Thymus (tissue), 11 donors: ENCODE results near the gene FHIT. TPM values are rescaled to one million over a fixed set of nuclear protein-coding genes. Genes with fewer than 3 reads are reported as not detected.

ENCODE experiments used
- DNase-seq, 9 donors: peaks; one replicate each; pipeline ENCODE4 v3.0.0-alpha.2; 2013; ENCODE audit warnings: low spot score in 9 of 9, low read depth in 6 of 9, missing footprints in 1 of 9
- H3K27ac ChIP-seq, 2 donors: one replicate each; pipeline ENCODE4 v1.5.1; 2013; ENCODE audit warnings: control low read depth in 1 of 2, low read depth in 1 of 2, low read length in 1 of 2, mild to moderate bottlenecking in 1 of 2, moderate library complexity in 1 of 2
- H3K27me3 ChIP-seq, 2 donors: one replicate each; pipeline ENCODE4 v1.5.1; 2013; ENCODE audit warnings: low read length in 1 of 2; ENCODE audit not compliant: control insufficient read depth in 2 of 2, insufficient read depth in 1 of 2
- H3K36me3 ChIP-seq, 2 donors: one replicate each; pipeline ENCODE4 v1.5.1; 2013; ENCODE audit warnings: low read length in 1 of 2, mild to moderate bottlenecking in 1 of 2, moderate library complexity in 1 of 2; ENCODE audit not compliant: control insufficient read depth in 2 of 2, insufficient read depth in 2 of 2
- H3K4me1 ChIP-seq, 2 donors: one replicate each; pipeline ENCODE4 v1.5.1; 2013; ENCODE audit warnings: low read length in 2 of 2; ENCODE audit not compliant: control insufficient read depth in 2 of 2, insufficient read depth in 2 of 2
- H3K4me3 ChIP-seq, 2 donors: one replicate each; pipeline ENCODE4 v1.5.1; 2013; ENCODE audit warnings: low read length in 2 of 2, control low read depth in 1 of 2, mild to moderate bottlenecking in 1 of 2
- H3K9me3 ChIP-seq, 2 donors: one replicate each; pipeline ENCODE4 v1.5.1; 2013; ENCODE audit warnings: low read length in 1 of 2, mild to moderate bottlenecking in 1 of 2; ENCODE audit not compliant: control insufficient read depth in 2 of 2, insufficient read depth in 1 of 2
- WGBS: extraction: QIAGEN DNeasy Blood & Tissue Kit; methylation state at CpG from one replicate; pipeline ENCODE4 v1.1.7; 2013; 5-methylcytosine and 5-hydroxymethylcytosine counted together
- polyA plus RNA-seq: library from polyadenylated mRNA; stranded (reverse); fragments of 200-250 nt; gene quantifications from one replicate; pipeline ENCODE4 v1.2.3, GENCODE V29; 2013
- total RNA-seq: library from RNA; stranded (reverse); fragments of 120-200 nt; gene quantifications from one replicate; pipeline ENCODE4 v1.2.4, GENCODE V29; 2013
- donor health status: healthy.

The FHIT gene
- total and polyA plus RNA-seq, 2 donors, result 9.2 to 13.2 TPM

DNA sequence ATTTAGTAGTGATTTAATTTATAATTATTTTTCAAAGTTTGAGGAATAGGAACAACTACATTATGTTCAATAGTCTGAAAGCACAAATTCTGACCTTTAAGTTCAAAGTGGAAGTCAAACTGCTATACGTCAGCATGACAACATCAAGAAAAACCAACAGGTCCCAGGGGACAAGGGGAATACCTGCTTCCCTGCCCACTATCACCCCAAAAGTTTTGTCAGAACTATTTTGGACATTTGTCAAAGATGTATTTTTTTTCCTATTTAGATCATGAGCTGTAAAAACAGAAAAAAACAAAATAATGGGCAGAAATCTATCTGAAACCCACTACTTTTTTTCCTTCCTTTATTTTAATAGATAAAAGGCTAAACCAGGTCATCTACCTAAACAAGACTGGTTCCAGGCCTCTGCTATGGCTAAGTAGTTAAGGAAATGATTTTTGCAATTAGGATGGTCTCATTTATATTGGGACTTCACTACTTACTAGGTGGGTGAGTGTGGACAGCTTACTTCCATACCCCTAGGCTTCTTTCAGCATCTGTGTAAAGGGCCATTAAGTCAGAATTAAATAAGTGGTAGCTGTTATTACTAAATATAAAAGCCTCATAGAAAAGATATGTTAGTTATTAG lies 746.3 kb downstream of the FHIT start:
- no peak for DNase-seq
- Histone ChIP-seq H3K9me3 (no peaks in the 10 kb centered on the region), H3K27me3 (no peaks in the 10 kb centered on the region), H3K36me3 (no peaks in the 10 kb centered on the region), H3K27ac (no peak overlapping the region), H3K4me3 (no peak overlapping the region), H3K4me1 (no peaks in the 10 kb centered on the region)
- WGBS, result 98% methylated on average over 1 of the region's 1 CpG

DNA sequence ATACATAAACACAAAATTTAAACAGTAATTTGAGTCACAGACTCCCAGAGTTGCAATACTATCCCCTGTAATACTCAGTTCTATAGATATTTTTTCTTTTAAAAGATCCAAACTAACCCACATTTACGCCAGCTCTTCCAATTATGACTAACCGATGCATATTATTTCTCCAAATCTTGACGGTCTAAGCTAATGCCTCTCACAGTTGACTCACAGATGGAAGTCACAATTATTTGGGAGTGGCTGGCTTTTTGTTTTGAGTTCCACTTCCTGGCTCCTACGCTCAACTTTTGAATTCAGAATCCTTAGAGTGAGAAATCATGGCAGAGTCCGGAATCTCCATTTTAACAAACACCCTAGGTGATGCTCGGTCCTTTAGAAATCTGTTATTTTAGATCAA lies 749.9 kb downstream of the FHIT start:
- H3K36me3 ChIP-seq, result no peaks in the 10 kb centered on the region
- H3K27ac ChIP-seq, result no peak overlapping the region
- H3K9me3 ChIP-seq, result no peaks in the 10 kb centered on the region
- WGBS, result 97% methylated on average over 6 of the region's 6 CpGs
- H3K4me3 ChIP-seq, result no peak overlapping the region
- H3K4me1 ChIP-seq, result no peaks in the 10 kb centered on the region
- H3K27me3 ChIP-seq, result no peaks in the 10 kb centered on the region
- DNase-seq, result no peak

DNA sequence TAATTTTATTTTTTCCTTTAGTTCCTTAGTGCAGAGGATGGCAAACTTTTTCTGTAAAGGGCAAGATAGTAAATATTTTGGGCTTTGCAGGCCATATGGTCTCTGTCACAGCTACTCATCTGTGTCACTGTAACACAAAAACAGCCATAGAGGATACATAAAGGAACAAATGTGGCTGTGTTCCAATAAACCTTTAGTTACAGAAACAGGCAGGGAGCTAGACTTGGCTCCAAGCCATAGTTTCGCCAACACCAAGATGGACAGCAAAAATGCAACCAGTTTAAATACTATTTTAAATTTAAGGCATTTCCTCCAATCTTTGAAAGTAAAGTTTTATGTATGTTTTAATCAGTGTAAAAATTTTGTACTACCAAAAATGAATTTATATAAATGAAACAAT lies 753.4 kb downstream of the FHIT start:
- Histone ChIP-seq H3K4me1 (no peaks in the 10 kb centered on the region), H3K9me3 (no peaks in the 10 kb centered on the region), H3K27ac (no peak overlapping the region), H3K36me3 (no peaks in the 10 kb centered on the region), H3K4me3 (no peak overlapping the region), H3K27me3 (no peaks in the 10 kb centered on the region)
- DNase-seq, result no peak
- WGBS, result 95% methylated on average over 1 of the region's 1 CpG

DNA sequence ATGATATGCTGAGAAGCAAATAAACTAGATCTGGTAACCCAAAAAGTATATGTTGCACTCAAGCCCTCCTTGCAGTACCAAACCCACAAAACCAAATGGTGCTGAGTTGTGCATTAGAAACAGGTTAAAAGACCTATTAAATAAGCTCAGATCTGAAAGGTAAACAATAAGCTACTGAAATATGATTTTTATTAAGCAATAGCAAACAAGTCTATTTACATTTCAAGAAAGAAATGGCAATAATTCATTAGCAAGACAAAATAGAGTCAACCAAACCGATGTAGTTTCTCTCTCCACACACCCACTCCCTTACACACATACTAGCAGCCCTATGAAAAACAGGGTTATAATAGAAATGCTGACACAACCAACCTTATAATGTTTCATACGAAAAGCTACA lies 760.3 kb downstream of the FHIT start:
- Histone ChIP-seq H3K27me3 (no peaks in the 10 kb centered on the region), H3K36me3 (no peaks in the 10 kb centered on the region), H3K9me3 (no peaks in the 10 kb centered on the region), H3K4me1 (no peaks in the 10 kb centered on the region), H3K4me3 (no peak overlapping the region), H3K27ac (no peak overlapping the region)
- 99% methylated on average over 2 of the region's 2 CpGs for WGBS
- DNase-seq, result no peak

DNA sequence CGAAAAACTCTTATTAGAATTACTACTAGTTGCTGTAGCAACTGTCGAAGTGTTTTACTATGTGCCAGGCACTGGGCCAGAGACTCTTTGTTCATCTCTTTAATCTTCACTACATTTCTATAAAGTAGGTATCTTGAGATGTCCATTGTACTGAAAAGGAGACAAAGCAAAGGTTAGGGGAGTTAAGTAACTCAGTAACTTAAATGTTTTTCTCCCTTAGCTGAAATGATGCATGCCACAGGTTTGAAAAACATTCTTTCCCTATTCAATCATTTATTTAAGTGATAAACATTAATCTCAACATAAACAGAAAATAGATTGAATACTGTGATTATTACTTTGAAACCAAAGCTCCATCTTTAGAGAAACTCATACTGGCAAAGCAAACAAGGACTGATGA lies 776.2 kb downstream of the FHIT start:
- H3K27ac ChIP-seq, result no peak overlapping the region
- no peaks in the 10 kb centered on the region for H3K4me1 ChIP-seq
- H3K9me3 ChIP-seq, result no peaks in the 10 kb centered on the region
- no peaks in the 10 kb centered on the region for H3K36me3 ChIP-seq
- H3K27me3 ChIP-seq, result no peaks in the 10 kb centered on the region
- 92% methylated on average over 2 of the region's 2 CpGs for WGBS
- no peak overlapping the region for H3K4me3 ChIP-seq
- DNase-seq, result no peak

DNA sequence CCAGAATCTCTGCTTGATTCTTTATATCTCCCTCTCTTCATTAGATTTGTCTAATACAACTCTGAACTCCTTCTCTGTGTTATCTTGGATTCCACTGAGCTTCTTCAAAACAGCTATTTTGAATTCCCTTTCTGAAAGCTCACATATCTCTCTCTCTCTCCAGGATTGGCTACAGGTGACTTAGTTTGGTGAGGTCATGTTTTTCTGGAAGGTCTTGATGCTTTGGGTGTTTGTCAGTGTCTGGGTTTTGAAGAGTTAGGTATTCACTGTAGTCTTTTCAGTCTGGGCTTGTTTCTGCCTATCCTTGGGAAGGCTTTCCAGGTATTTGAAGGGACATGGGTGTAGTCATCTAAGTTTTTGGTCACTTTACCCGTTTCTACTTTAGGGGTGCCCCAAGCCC lies 781.8 kb downstream of the FHIT start:
- no peaks in the 10 kb centered on the region for H3K27me3 ChIP-seq
- H3K4me1 ChIP-seq, result no peaks in the 10 kb centered on the region
- no peaks in the 10 kb centered on the region for H3K36me3 ChIP-seq
- no peak overlapping the region for H3K27ac ChIP-seq
- DNase-seq, result no peak
- H3K4me3 ChIP-seq, result no peak overlapping the region
- 98% methylated on average over 1 of the region's 1 CpG for WGBS
- H3K9me3 ChIP-seq, result no peaks in the 10 kb centered on the region

DNA sequence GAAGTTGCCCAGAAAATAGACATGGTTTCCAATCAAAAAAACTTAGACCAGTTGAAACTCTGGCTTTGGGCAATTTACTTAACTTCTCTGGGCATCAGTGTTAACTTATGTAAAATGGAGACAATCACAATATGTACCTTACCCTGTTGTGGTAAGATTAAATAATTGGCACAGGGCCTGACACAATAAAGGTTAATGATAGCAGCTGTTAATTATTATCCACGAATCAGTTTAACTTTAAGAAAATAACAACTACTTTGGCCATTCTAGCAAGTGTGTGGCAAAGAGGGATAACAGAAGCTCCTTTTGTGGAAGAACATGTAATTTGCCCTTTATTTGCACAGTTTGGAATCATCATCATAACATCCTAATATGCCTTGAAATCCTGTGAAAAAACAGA lies 787.6 kb downstream of the FHIT start:
- no peak overlapping the region for H3K4me3 ChIP-seq
- H3K27ac ChIP-seq, result no peak overlapping the region
- WGBS, result 96% methylated on average over 1 of the region's 1 CpG
- no peaks in the 10 kb centered on the region for H3K4me1 ChIP-seq
- H3K27me3 ChIP-seq, result no peaks in the 10 kb centered on the region
- H3K9me3 ChIP-seq, result no peaks in the 10 kb centered on the region
- H3K36me3 ChIP-seq, result no peaks in the 10 kb centered on the region
- DNase-seq, result no peak

DNA sequence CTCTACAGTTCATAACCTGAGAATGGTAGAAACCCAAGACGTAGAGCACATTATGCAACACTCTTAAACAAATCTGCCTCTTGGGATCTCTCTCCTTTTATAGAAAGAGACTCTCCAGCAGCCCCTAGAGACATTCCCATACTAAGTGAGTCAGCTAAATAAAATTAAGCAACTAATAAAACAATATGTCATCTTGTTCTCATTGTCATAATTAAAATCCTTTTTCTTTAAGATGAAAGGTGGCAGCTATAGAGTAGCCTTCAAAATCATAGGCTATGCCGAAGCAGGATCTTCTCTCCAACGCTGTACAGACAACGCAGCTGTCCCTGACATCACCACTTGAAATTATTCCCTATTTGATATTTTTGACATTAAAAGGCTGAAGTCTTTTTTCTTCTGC lies 790.0 kb downstream of the FHIT start:
- no peak for DNase-seq
- WGBS, result 96% methylated on average over 4 of the region's 4 CpGs
- H3K27ac ChIP-seq, result no peak overlapping the region
- H3K27me3 ChIP-seq, result no peaks in the 10 kb centered on the region
- no peak overlapping the region for H3K4me3 ChIP-seq
- no peaks in the 10 kb centered on the region for H3K9me3 ChIP-seq
- no peaks in the 10 kb centered on the region for H3K36me3 ChIP-seq
- H3K4me1 ChIP-seq, result no peaks in the 10 kb centered on the region

DNA sequence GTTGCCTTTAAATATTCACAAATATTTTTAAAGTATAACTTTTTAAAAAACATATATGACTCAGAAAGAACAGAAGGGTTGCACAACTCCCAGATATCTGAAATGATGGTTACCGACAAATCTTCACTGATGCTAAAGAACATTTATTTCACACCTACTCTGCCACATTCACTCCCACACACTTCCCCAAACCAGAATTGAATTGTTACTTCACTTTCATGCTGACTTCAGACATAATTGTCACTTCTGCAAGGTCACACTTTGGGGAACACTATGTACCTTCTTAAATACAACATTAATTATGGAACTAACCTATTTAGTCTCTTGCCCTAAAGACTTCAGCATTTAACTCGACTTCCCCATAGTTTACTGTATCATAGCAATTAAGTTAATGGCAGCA lies 795.1 kb downstream of the FHIT start:
- no peaks in the 10 kb centered on the region for H3K36me3 ChIP-seq
- H3K9me3 ChIP-seq, result no peaks in the 10 kb centered on the region
- no peaks in the 10 kb centered on the region for H3K4me1 ChIP-seq
- no peaks in the 10 kb centered on the region for H3K27me3 ChIP-seq
- H3K27ac ChIP-seq, result no peak overlapping the region
- DNase-seq, result peak in 2 of 9 donors; percentile 4 to 15
- H3K4me3 ChIP-seq, result no peak overlapping the region
- 63% methylated on average over 2 of the region's 2 CpGs for WGBS

DNA sequence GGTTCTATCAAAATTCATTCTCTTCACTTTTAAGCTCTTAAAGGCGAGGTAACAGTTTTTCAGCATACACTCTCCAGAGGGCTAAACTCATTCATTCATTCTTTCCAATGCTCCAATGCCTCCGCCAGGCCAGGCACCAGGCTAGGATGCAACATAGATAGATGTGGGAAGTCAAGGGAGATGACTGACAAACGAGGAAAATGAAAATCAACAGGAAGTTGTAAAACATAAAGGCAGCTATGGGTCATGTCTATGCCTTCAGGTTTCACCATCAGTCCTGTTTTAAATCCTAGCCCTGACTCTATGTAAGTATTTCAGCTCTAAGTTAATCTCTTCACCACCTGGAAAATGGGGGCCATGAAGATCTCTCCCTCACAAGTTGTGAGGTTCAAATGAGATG lies 797.9 kb downstream of the FHIT start:
- Histone ChIP-seq H3K27me3 (no peaks in the 10 kb centered on the region), H3K27ac (no peak overlapping the region), H3K36me3 (no peaks in the 10 kb centered on the region), H3K4me1 (no peaks in the 10 kb centered on the region), H3K4me3 (no peak overlapping the region), H3K9me3 (no peaks in the 10 kb centered on the region)
- DNase-seq, result no peak
- 80% methylated on average over 3 of the region's 3 CpGs for WGBS
